Measurements from ENCODE around the gene DEPDC5.
"Not testable (repeated sequence)": the region's sequence is repeated elsewhere in the genome, so short reads cannot be mapped to it uniquely, and the experiment has no call there.

The DEPDC5 gene

GRCh38 chr22:31739795-31740201 lies 14.0 kb upstream of the DEPDC5 start:
- Mint-ChIP-seq H3K4me3 (no peak overlapping the region), H3K9me3 (no peaks in the 10 kb centered on the region), H3K27ac (no peak overlapping the region), H3K4me1 (peaks cover 28% of the 10 kb centered on the region), H3K36me3 (peaks cover 27% of the 10 kb centered on the region), H3K27me3 (no peaks in the 10 kb centered on the region)
- ATAC-seq: no peak

GRCh38 chr22:31740314-31740713 lies 13.5 kb upstream of the DEPDC5 start:
- H3K4me1 Mint-ChIP-seq: peaks cover 30% of the 10 kb centered on the region
- not testable (repeated sequence) for ATAC-seq, H3K4me3 Mint-ChIP-seq, H3K27ac Mint-ChIP-seq, H3K9me3 Mint-ChIP-seq, H3K27me3 Mint-ChIP-seq
- peaks cover 24% of the 10 kb centered on the region for H3K36me3 Mint-ChIP-seq

- peaks cover 25% of the 10 kb centered on the region for H3K36me3 Mint-ChIP-seq
- H3K9me3 Mint-ChIP-seq: no peaks in the 10 kb centered on the region
- peak overlapping the region; percentile 60 for H3K27ac Mint-ChIP-seq
- no peak for ATAC-seq
- H3K27me3 Mint-ChIP-seq: no peaks in the 10 kb centered on the region
- no peak overlapping the region for H3K4me3 Mint-ChIP-seq
- H3K4me1 Mint-ChIP-seq: peaks cover 31% of the 10 kb centered on the region
Observed at GRCh38 chr22:31742115-31742514, 11.7 kb upstream of the DEPDC5 start.

GRCh38 chr22:31742682-31743081 lies 11.1 kb upstream of the DEPDC5 start:
- Mint-ChIP-seq H3K27ac (peak overlapping the region; percentile 60), H3K36me3 (peaks cover 30% of the 10 kb centered on the region), H3K4me1 (peaks cover 36% of the 10 kb centered on the region), H3K27me3 (no peaks in the 10 kb centered on the region), H3K9me3 (no peaks in the 10 kb centered on the region), H3K4me3 (no peak overlapping the region)
- no peak for ATAC-seq

- Mint-ChIP-seq H3K27me3 (no peaks in the 10 kb centered on the region), H3K36me3 (peaks cover 23% of the 10 kb centered on the region), H3K9me3 (no peaks in the 10 kb centered on the region), H3K27ac (no peak overlapping the region), H3K4me1 (peaks cover 42% of the 10 kb centered on the region), H3K4me3 (no peak overlapping the region)
- no peak for ATAC-seq
Observed at GRCh38 chr22:31743871-31744270, 9.9 kb upstream of the DEPDC5 start.

GRCh38 chr22:31747441-31747840 lies 6.4 kb upstream of the DEPDC5 start:
- Mint-ChIP-seq H3K9me3 (no peaks in the 10 kb centered on the region), H3K4me3 (peak overlapping the region; percentile 39), H3K27me3 (no peaks in the 10 kb centered on the region), H3K27ac (peak overlapping the region; percentile 79), H3K36me3 (peaks cover 22% of the 10 kb centered on the region), H3K4me1 (peaks cover 47% of the 10 kb centered on the region)
- no peak for ATAC-seq

- no peaks in the 10 kb centered on the region for H3K9me3 Mint-ChIP-seq
- H3K4me3 Mint-ChIP-seq: peak overlapping the region; percentile 83
- H3K36me3 Mint-ChIP-seq: peaks cover 15% of the 10 kb centered on the region
- H3K4me1 Mint-ChIP-seq: peaks cover 51% of the 10 kb centered on the region
- H3K27ac Mint-ChIP-seq: peak overlapping the region; percentile 79
- H3K27me3 Mint-ChIP-seq: no peaks in the 10 kb centered on the region
- ATAC-seq: no peak
Observed at GRCh38 chr22:31748490-31748889, 5.3 kb upstream of the DEPDC5 start.

GRCh38 chr22:31749636-31750364 lies 4.0 kb upstream of the DEPDC5 start, which contains the start of gene PRR14L:
Gene PRR14L, minus strand, starts transcription at chr22:31750132. Its CDS starts 11,272 bp downstream, at chr22:31738860.
- no peaks in the 10 kb centered on the region for H3K27me3 Mint-ChIP-seq
- peak; percentile 88 for ATAC-seq
- H3K27ac Mint-ChIP-seq: peak within 1 kb of the TSS; percentile 79
- peak within 1 kb of the TSS; percentile 83 for H3K4me3 Mint-ChIP-seq
- no peaks in the 10 kb centered on the region for H3K9me3 Mint-ChIP-seq
- H3K36me3 Mint-ChIP-seq: peaks cover 9% of the 10 kb centered on the region
- peaks cover 54% of the 10 kb centered on the region for H3K4me1 Mint-ChIP-seq

- Mint-ChIP-seq H3K4me3 (peak overlapping the region; percentile 83), H3K27me3 (no peaks in the 10 kb centered on the region), H3K36me3 (peaks cover 9% of the 10 kb centered on the region), H3K27ac (peak overlapping the region; percentile 79), H3K9me3 (no peaks in the 10 kb centered on the region), H3K4me1 (peaks cover 60% of the 10 kb centered on the region)
- no peak for ATAC-seq
Observed at GRCh38 chr22:31750365-31751284, 3.2 kb upstream of the DEPDC5 start.

GRCh38 chr22:31752096-31752847 lies 1.5 kb upstream of the DEPDC5 start:
- H3K36me3 Mint-ChIP-seq: peaks cover 7% of the 10 kb centered on the region
- no peaks in the 10 kb centered on the region for H3K9me3 Mint-ChIP-seq
- peaks cover 62% of the 10 kb centered on the region for H3K4me1 Mint-ChIP-seq
- H3K4me3 Mint-ChIP-seq: no peak overlapping the region
- peak overlapping the region; percentile 96 for H3K27ac Mint-ChIP-seq
- no peak for ATAC-seq
- H3K27me3 Mint-ChIP-seq: no peaks in the 10 kb centered on the region

GRCh38 chr22:31753005-31753633 lies 700 bp upstream of the DEPDC5 start:
- Mint-ChIP-seq H3K4me1 (peaks cover 54% of the 10 kb centered on the region), H3K27me3 (no peaks in the 10 kb centered on the region)
- ATAC-seq: peak; percentile 21

GRCh38 chr22:31754813-31755212 lies 994 bp downstream of the DEPDC5 start:
- ATAC-seq: no peak
- no peaks in the 10 kb centered on the region for H3K27me3 Mint-ChIP-seq
- H3K36me3 Mint-ChIP-seq: no peaks in the 10 kb centered on the region
- H3K27ac Mint-ChIP-seq: peak overlapping the region; percentile 96
- no peaks in the 10 kb centered on the region for H3K9me3 Mint-ChIP-seq
- H3K4me3 Mint-ChIP-seq: peak overlapping the region; percentile 82
- peaks cover 41% of the 10 kb centered on the region for H3K4me1 Mint-ChIP-seq

More at GRCh38 chr22:31753005-31753633, 700 bp upstream of the DEPDC5 start:
- Mint-ChIP-seq H3K9me3 (no peaks in the 10 kb centered on the region), H3K36me3 (no peaks in the 10 kb centered on the region), H3K27ac (peak overlapping the region; percentile 96), H3K4me3 (peak overlapping the region; percentile 82)

- H3K36me3 Mint-ChIP-seq: peaks cover 8% of the 10 kb centered on the region
- no peak overlapping the region for H3K4me3 Mint-ChIP-seq
- peaks cover 33% of the 10 kb centered on the region for H3K4me1 Mint-ChIP-seq
- no peaks in the 10 kb centered on the region for H3K27me3 Mint-ChIP-seq
- H3K9me3 Mint-ChIP-seq: no peaks in the 10 kb centered on the region
- no peak overlapping the region for H3K27ac Mint-ChIP-seq
- no peak for ATAC-seq
Observed at GRCh38 chr22:31757265-31757664, 3.4 kb downstream of the DEPDC5 start.

- not testable (repeated sequence) for H3K27me3 Mint-ChIP-seq, H3K27ac Mint-ChIP-seq, ATAC-seq, H3K4me3 Mint-ChIP-seq, H3K9me3 Mint-ChIP-seq
- Mint-ChIP-seq H3K36me3 (peaks cover 14% of the 10 kb centered on the region), H3K4me1 (peaks cover 21% of the 10 kb centered on the region)
Observed at GRCh38 chr22:31758860-31759259, 5.0 kb downstream of the DEPDC5 start.
